Suprapubic skin (tissue), 4 donors: ENCODE measurements around the gene ALPG.

ENCODE experiments used
- CTCF ChIP-seq, 2 donors: fragments of 200-600 bp in 1 of 2; fragments of 450-650 bp in 1 of 2; sonication (generic) in 1 of 2; IDR thresholded peaks; one replicate each; pipeline ENCODE4 v1.5.1; 2016 to 2019; ENCODE audit warnings: antibody characterized with exemption in 2 of 2, mild to moderate bottlenecking in 1 of 2, moderate library complexity in 1 of 2
- POLR2A ChIP-seq, 2 donors: fragments of 450-650 bp; IDR thresholded peaks; one replicate each; pipeline ENCODE4 v1.6.1; 2017; ENCODE audit warnings: antibody characterized with exemption in 2 of 2, mild to moderate bottlenecking in 2 of 2, moderate library complexity in 2 of 2
- POLR2AphosphoS5 ChIP-seq, 3 donors: sonication (generic); formaldehyde crosslinking; IDR thresholded peaks; one replicate each; pipeline ENCODE4 v1.6.1; 2017; ENCODE audit warnings: antibody characterized with exemption in 3 of 3

- no peak for TF ChIP-seq CTCF (IDR thresholded peaks at IDR 0.05)
- TF ChIP-seq POLR2A (IDR thresholded peaks at IDR 0.05): no peak
- no peak for TF ChIP-seq POLR2AphosphoS5 (IDR thresholded peaks at IDR 0.05)
Observed at GRCh38 chr2:232367591-232368233, 38.9 kb upstream of the ALPG start.
